IMR-90 (cell line): ENCODE data around the gene UBR4. TPM values are rescaled to one million over a fixed set of nuclear protein-coding genes. Genes with fewer than 3 reads are reported as not detected.

Experiments used
- ATAC-seq: fragments of 200-7000 bp; cut with Tn5 transposase; 2 replicates; pipeline ENCODE4 v1.9.1; 2020; ENCODE audit warnings: low read depth, mild to moderate bottlenecking, moderate library complexity
- BruUV-seq: library from RNA; stranded (reverse); fragments of 400-500 nt; replicated peaks from 2 replicates; lab custom pipeline; 2021; lab: Mats Ljungman, UMichigan
- CTCF ChIA-PET: fragments of 300-600 bp; formaldehyde crosslinking; extraction: SDS; loops from one replicate; lab custom pipeline; 2021; ENCODE audit warnings: antibody characterized with exemption; lab: Yijun Ruan, JAX
- POLR2A ChIA-PET: fragments of 300-600 bp; sonication (Branson Sonifier 250); formaldehyde crosslinking; loops from one replicate; lab custom pipeline; 2022; ENCODE audit warnings: antibody characterized with exemption; ENCODE audit not compliant: unreplicated experiment; lab: Charles Lee
- DNase-seq: peaks from one replicate; pipeline ENCODE4 v3.0.0; 2013
- H2AFZ ChIP-seq: replicated peaks from 2 replicates; pipeline ENCODE3; 2013; ENCODE audit warnings: low read length, mild to moderate bottlenecking; ENCODE audit not compliant: poor library complexity
- H2AK5ac ChIP-seq: 2 replicates; pipeline ENCODE4 v1.6.1; 2013; ENCODE audit warnings: low read depth, low read length, inconsistent platforms
- H2AK9ac ChIP-seq: replicated peaks from 2 replicates; pipeline ENCODE3; 2013; ENCODE audit warnings: mild to moderate bottlenecking, low read depth, low read length, moderate library complexity; ENCODE audit not compliant: poor library complexity
- H2BK120ac ChIP-seq: 2 replicates; pipeline ENCODE4 v1.6.1; 2013; ENCODE audit warnings: low read depth, low read length, inconsistent platforms
- H2BK15ac ChIP-seq: 3 replicates; pipeline ENCODE4 v1.6.1; 2013; ENCODE audit warnings: low read depth, low read length, inconsistent platforms
- H2BK20ac ChIP-seq: 2 replicates; pipeline ENCODE4 v1.6.1; 2013; ENCODE audit warnings: low read depth, mild to moderate bottlenecking, inconsistent platforms, low read length, moderate library complexity
- H2BK5ac ChIP-seq: 2 replicates; pipeline ENCODE4 v1.6.1; 2013; ENCODE audit warnings: mild to moderate bottlenecking, low read depth, low read length, inconsistent platforms; ENCODE audit not compliant: poor library complexity, severe bottlenecking
- H3K14ac ChIP-seq: replicated peaks from 2 replicates; pipeline ENCODE4 v1.6.1; 2013; ENCODE audit warnings: low read depth, low read length, inconsistent platforms
- H3K18ac ChIP-seq: 2 replicates; pipeline ENCODE4 v1.6.1; 2013; ENCODE audit warnings: low read depth, low read length, control low read depth
- H3K23ac ChIP-seq: 2 replicates; pipeline ENCODE4 v1.6.1; 2013; ENCODE audit warnings: low read depth, low read length, inconsistent platforms
- H3K27ac ChIP-seq: 2 replicates; pipeline ENCODE4 v1.5.1; 2013; ENCODE audit warnings: mild to moderate bottlenecking, control low read depth, low read length; ENCODE audit not compliant: insufficient read depth
- H3K27me3 ChIP-seq: 2 replicates; pipeline ENCODE4 v1.6.1; 2013; ENCODE audit warnings: low read length; ENCODE audit not compliant: control insufficient read depth, insufficient read depth
- H3K36me3 ChIP-seq: 2 replicates; pipeline ENCODE4 v1.6.1; 2013; ENCODE audit warnings: low read length, mixed read lengths; ENCODE audit not compliant: control insufficient read depth, insufficient read depth
- H3K4ac ChIP-seq: 2 replicates; pipeline ENCODE4 v1.6.1; 2013; ENCODE audit warnings: low read depth, low read length, inconsistent platforms
- H3K4me1 ChIP-seq: 2 replicates; pipeline ENCODE4 v1.6.1; 2013; ENCODE audit warnings: low read length, mixed read lengths; ENCODE audit not compliant: control insufficient read depth, insufficient read depth
- H3K4me2 ChIP-seq: 2 replicates; pipeline ENCODE4 v1.6.1; 2013; ENCODE audit warnings: low read depth, mild to moderate bottlenecking, control low read depth, low read length, moderate library complexity
- H3K4me3 ChIP-seq: 2 replicates; pipeline ENCODE4 v1.5.1; 2013; ENCODE audit warnings: low read depth, mild to moderate bottlenecking, control low read depth, low read length, moderate library complexity; ENCODE audit not compliant: insufficient read depth
- H3K56ac ChIP-seq: 2 replicates; pipeline ENCODE4 v1.6.1; 2013; ENCODE audit warnings: low read length, inconsistent platforms; ENCODE audit not compliant: insufficient read depth; ENCODE audit errors: extremely low read depth
- H3K79me1 ChIP-seq, 2 experiments: 2 replicates each; pipeline ENCODE4 v1.6.1; 2013; ENCODE audit warnings: low read length in 2 of 2, inconsistent platforms in 1 of 2, low read depth in 1 of 2
- H3K9ac ChIP-seq: 2 replicates; pipeline ENCODE4 v1.6.1; 2013; ENCODE audit warnings: low read depth, low read length, control low read depth
- H3K9me1 ChIP-seq: 2 replicates; pipeline ENCODE4 v1.6.1; 2013; ENCODE audit warnings: low read length, inconsistent platforms; ENCODE audit not compliant: insufficient read depth
- H3K9me3 ChIP-seq: 2 replicates; pipeline ENCODE4 v1.6.1; 2013; ENCODE audit warnings: low read length; ENCODE audit not compliant: control insufficient read depth, insufficient read depth
- H4K20me1 ChIP-seq: 2 replicates; pipeline ENCODE4 v1.6.1; 2013; ENCODE audit warnings: low read length, inconsistent platforms; ENCODE audit not compliant: insufficient read depth
- H4K5ac ChIP-seq: 2 replicates; pipeline ENCODE4 v1.6.1; 2013; ENCODE audit warnings: mild to moderate bottlenecking, low read depth, low read length, control low read depth
- H4K8ac ChIP-seq, 2 experiments: 2 replicates each; pipeline ENCODE4 v1.6.1; 2013; ENCODE audit warnings: low read depth in 2 of 2, low read length in 2 of 2, control low read depth in 1 of 2, inconsistent platforms in 1 of 2
- H4K91ac ChIP-seq: 2 replicates; pipeline ENCODE4 v1.6.1; 2013; ENCODE audit warnings: low read depth, low read length, inconsistent platforms; ENCODE audit not compliant: insufficient read depth
- BHLHE40 ChIP-seq: fragments of 150-350 bp; IDR thresholded peaks from 2 replicates; pipeline ENCODE4 v1.6.1; 2016; ENCODE audit warnings: mild to moderate bottlenecking, low read depth, low read length
- CEBPB ChIP-seq: IDR thresholded peaks from 2 replicates; pipeline ENCODE4 v1.6.1; 2012; ENCODE audit warnings: low read depth, low read length, improper control_type of control experiment
- CHD1 ChIP-seq: IDR thresholded peaks from 2 replicates; pipeline ENCODE4 v1.6.1; 2012; ENCODE audit warnings: low read depth, low read length, improper control_type of control experiment
- CTCF ChIP-seq: conservative IDR thresholded peaks from 2 replicates; pipeline ENCODE4 v1.5.1; 2012; ENCODE audit warnings: mild to moderate bottlenecking, low read depth, low read length, improper control_type of control experiment
- ELK1 ChIP-seq: fragments of 150-350 bp; IDR thresholded peaks from 2 replicates; pipeline ENCODE4 v1.6.1; 2016; ENCODE audit warnings: low read depth, mild to moderate bottlenecking, low read length, moderate library complexity, borderline replicate concordance
- FOS ChIP-seq: fragments of 150-350 bp; IDR thresholded peaks from 2 replicates; pipeline ENCODE4 v1.6.1; 2016; ENCODE audit warnings: low read depth, low read length
- MAFK ChIP-seq: IDR thresholded peaks from 2 replicates; pipeline ENCODE4 v1.6.1; 2012; ENCODE audit warnings: low read depth, low read length, improper control_type of control experiment
- MAZ ChIP-seq: IDR thresholded peaks from 2 replicates; pipeline ENCODE4 v1.6.1; 2012; ENCODE audit warnings: low read depth, mild to moderate bottlenecking, low read length, improper control_type of control experiment, moderate library complexity, borderline replicate concordance
- MXI1 ChIP-seq: IDR thresholded peaks from 2 replicates; pipeline ENCODE4 v1.6.1; 2012; ENCODE audit warnings: low read depth, mild to moderate bottlenecking, low read length, moderate library complexity, borderline replicate concordance
- NFE2L2 ChIP-seq: fragments of 150-350 bp; IDR thresholded peaks from 2 replicates; pipeline ENCODE4 v1.6.1; 2016; ENCODE audit warnings: low read depth, mild to moderate bottlenecking, low read length
- POLR2A ChIP-seq: IDR thresholded peaks from 2 replicates; pipeline ENCODE4 v1.6.1; 2012; ENCODE audit warnings: mild to moderate bottlenecking, low read depth, low read length
- RAD21 ChIP-seq: IDR thresholded peaks from 2 replicates; pipeline ENCODE4 v1.6.1; 2012; ENCODE audit warnings: low read length, improper control_type of control experiment
- RCOR1 ChIP-seq: IDR thresholded peaks from 2 replicates; pipeline ENCODE4 v1.6.1; 2012; ENCODE audit warnings: mild to moderate bottlenecking, low read length, improper control_type of control experiment; ENCODE audit not compliant: insufficient replicate concordance
- RFX5 ChIP-seq: IDR thresholded peaks from 2 replicates; pipeline ENCODE4 v1.8.0; 2012; ENCODE audit warnings: low read depth, mild to moderate bottlenecking, low read length, moderate library complexity
- SMC3 ChIP-seq: fragments of 150-350 bp; IDR thresholded peaks from 2 replicates; pipeline ENCODE4 v1.6.1; 2016; ENCODE audit warnings: low read depth, mild to moderate bottlenecking, antibody characterized with exemption, low read length, moderate library complexity
- USF2 ChIP-seq: fragments of 150-350 bp; IDR thresholded peaks from 2 replicates; pipeline ENCODE4 v1.6.1; 2017; ENCODE audit warnings: mild to moderate bottlenecking, antibody characterized with exemption, low read length, low read depth
- WGBS, 2 experiments: methylation state at CpG; one replicate each; pipeline versions ENCODE4 v1.1.5 to v1.1.7; 2013; ENCODE audit warnings: missing lambda C conversion rate in 2 of 2; ENCODE audit not compliant: insufficient read length in 1 of 2; ENCODE audit errors: extremely low coverage in 2 of 2; 5-methylcytosine and 5-hydroxymethylcytosine counted together
- dilution Hi-C: fragments of 300-500 bp; cut with HindIII; formaldehyde crosslinking; loops from one replicate; pipeline ENCODE4 v1.14.3; 2018; ENCODE audit warnings: low sequenced_read_pairs; ENCODE audit not compliant: unreplicated experiment
- in situ Hi-C: fragments of 300-500 bp; cut with MboI; formaldehyde crosslinking; loops from 3 replicates; pipeline ENCODE4 v1.14.3; 2019; ENCODE audit warnings: low sequenced_read_pairs, inconsistent platforms, mixed read lengths
- intact Hi-C: fragments of 100-400 bp; cut with micrococcal nuclease; formaldehyde crosslinking; loops from 2 replicates; pipeline ENCODE4 v1.10.0; 2022
- polyA plus RNA-seq, 3 experiments: library from polyadenylated mRNA; depleted of rRNA; stranded (reverse); fragments of >200 nt; gene quantifications; 2 replicates each; pipeline ENCODE4 v1.2.3, GENCODE V29; 2012; ENCODE audit warnings: low replicate concordance in 1 of 3
- total RNA-seq: library from RNA; depleted of rRNA; stranded (reverse); fragments of >200 nt; gene quantifications from 2 replicates; pipeline ENCODE4 v1.2.3, GENCODE V29; 2012

UBR4 gene
- total and polyA plus RNA-seq, 2 of the 4 experiments (the other 2 are of a cell fraction): 87.8 to 121 TPM

GRCh38 chr1:19065526-19066247 lies 144.4 kb downstream of the UBR4 start:
- H3K14ac ChIP-seq: no peak overlapping the region
- no peaks in the 10 kb centered on the region for H3K9me3 ChIP-seq
- no peak overlapping the region for H2BK120ac ChIP-seq
- H3K9me1 ChIP-seq: no peaks in the 10 kb centered on the region
- H4K20me1 ChIP-seq: no peaks in the 10 kb centered on the region
- H3K9ac ChIP-seq: no peak overlapping the region
- no peaks in the 10 kb centered on the region for H3K79me1 ChIP-seq
- ChIA-PET CTCF (no interaction called here), POLR2A (no interaction called here)
- intact Hi-C loops: no loop called here
- H3K36me3 ChIP-seq: no peaks in the 10 kb centered on the region
- H3K4me3 ChIP-seq: no peak overlapping the region
- H3K4me2 ChIP-seq: no peak overlapping the region
- TF ChIP-seq POLR2A: no peak
- TF ChIP-seq MAZ: no peak
- TF ChIP-seq RAD21: no peak
- TF ChIP-seq USF2: no peak
- TF ChIP-seq FOS: no peak
- no peak for TF ChIP-seq RFX5
- TF ChIP-seq MXI1: no peak
- no peak for TF ChIP-seq NFE2L2
- TF ChIP-seq ELK1: no peak
- TF ChIP-seq RCOR1: no peak
- no peak for TF ChIP-seq SMC3
- TF ChIP-seq CTCF: no peak
- TF ChIP-seq CEBPB: no peak
- TF ChIP-seq MAFK: no peak
- no peak for TF ChIP-seq CHD1
- TF ChIP-seq BHLHE40: no peak
- no peak overlapping the region for H3K23ac ChIP-seq
- no peak overlapping the region for H2BK20ac ChIP-seq
- no peak overlapping the region for H2BK5ac ChIP-seq
- no peak overlapping the region for H2AFZ ChIP-seq
- ATAC-seq (no peak), DNase-seq (no peak)
- in situ Hi-C loops: no loop called here
- no peaks in the 10 kb centered on the region for H3K27me3 ChIP-seq
- no peak overlapping the region for H4K5ac ChIP-seq
- H3K56ac ChIP-seq: no peak overlapping the region
- H4K91ac ChIP-seq: no peak overlapping the region
- dilution Hi-C loops: no loop called here
- H2AK5ac ChIP-seq: no peak overlapping the region
- H2AK9ac ChIP-seq: no peak overlapping the region
- H4K8ac ChIP-seq: no peak overlapping the region
- peaks cover 2% of the 10 kb centered on the region; the same call in 1 of the 2 replicates for H3K4me1 ChIP-seq
- BruUV-seq: no TSS peak
- no peak overlapping the region for H3K18ac ChIP-seq
- no peak overlapping the region for H3K27ac ChIP-seq
- no peak overlapping the region for H3K4ac ChIP-seq
- 40% methylated on average over 1 of the region's 16 CpGs; no CpG with 5 or more reads in 1 of the 2 experiments for WGBS, 2 experiments
- no peak overlapping the region for H2BK15ac ChIP-seq
